H1 (cell line): ENCODE measurements around the gene NOL4L.

Experiments used
- CTCF ChIP-seq, 3 experiments: IDR thresholded peaks; 1 replicate in 2 of 3; 2 replicates in 1 of 3; pipeline versions ENCODE4 v1.5.1 to v1.6.1; 2011; ENCODE audit warnings: low read length in 3 of 3, mild to moderate bottlenecking in 3 of 3, inconsistent platforms in 2 of 3, low read depth in 1 of 3, moderate library complexity in 1 of 3; ENCODE audit not compliant: insufficient read depth in 1 of 3; ENCODE audit errors: control extremely low read depth in 1 of 3
- MAFK ChIP-seq: IDR thresholded peaks from 2 replicates; pipeline ENCODE4 v1.6.1; 2012; ENCODE audit warnings: low read depth, mild to moderate bottlenecking, improper control_type of control experiment, low read length

- no peak for TF ChIP-seq CTCF (IDR thresholded peaks at IDR 0.05; ENCODE audit: control extremely low read depth in 1 of 3, insufficient read depth in 1 of 3, low read depth in 1 of 3, low read length in 3 of 3)
- TF ChIP-seq MAFK: no peak
Observed at GRCh38 chr20:32575227-32575581, 9.9 kb downstream of the NOL4L start.
